IgD-negative memory B cell (primary cell): ENCODE results near the gene C9orf72. TPM values are rescaled to one million over a fixed set of nuclear protein-coding genes. Genes with fewer than 3 reads are reported as not detected.

Source experiments
- H3K27ac Mint-ChIP-seq, 3 donors: one replicate each; pipeline ENCODE4 v1.8.0; 2020 to 2022; ENCODE audit warnings: mild to moderate bottlenecking in 3 of 3, mixed read lengths in 3 of 3, moderate library complexity in 1 of 3
- H3K27me3 Mint-ChIP-seq: one replicate; pipeline ENCODE4 v1.8.0; 2021; ENCODE audit warnings: mixed read lengths
- H3K36me3 Mint-ChIP-seq: one replicate; pipeline ENCODE4 v1.8.0; 2020; ENCODE audit warnings: mild to moderate bottlenecking, mixed read lengths
- H3K4me1 Mint-ChIP-seq, 3 donors: one replicate each; pipeline ENCODE4 v1.8.0; 2020 to 2022; ENCODE audit warnings: mixed read lengths in 3 of 3, mild to moderate bottlenecking in 1 of 3
- H3K4me3 Mint-ChIP-seq, 4 donors: one replicate each; pipeline ENCODE4 v1.8.0; 2020 to 2022; ENCODE audit warnings: mild to moderate bottlenecking in 4 of 4, mixed read lengths in 4 of 4, moderate library complexity in 3 of 4
- H3K9me3 Mint-ChIP-seq, 3 donors: one replicate each; pipeline ENCODE4 v1.8.0; 2020 to 2021; ENCODE audit warnings: mixed read lengths in 3 of 3, mild to moderate bottlenecking in 1 of 3
- polyA plus RNA-seq: library from polyadenylated mRNA; unstranded; fragments of 300-500 nt; fragmentation: Illumina TruSeq; gene quantifications from one replicate; pipeline ENCODE4 v1.2.3, GENCODE V29; 2021

C9orf72 gene
- polyA plus RNA-seq, 1 donor from 2014 or later: 15.3 TPM

- Mint-ChIP-seq H3K27me3 (peaks cover 1% of the 10 kb centered on the region), H3K9me3 (peaks cover 0 to 3% (median 0%) of the 10 kb centered on the region in 3 donors), H3K4me1 (peaks cover 19 to 40% (median 27%) of the 10 kb centered on the region in 3 donors), H3K36me3 (no peaks in the 10 kb centered on the region), H3K4me3 (no peak overlapping the region), H3K27ac (peak overlapping the region in 1 of 3 donors; percentile 36)
Observed at GRCh38 chr9:27497883-27498417, 75.3 kb downstream of the C9orf72 start.

Other genes starting within 250 kb of the C9orf72 start
- gene IFNK, start 49.2 kb downstream of the C9orf72 start, polyA plus RNA-seq: not detected
- 7.1 TPM for gene MOB3B, start 43.7 kb downstream of the C9orf72 start, polyA plus RNA-seq